Nephron progenitor cell (in vitro differentiated cells): Measurements from ENCODE around the gene MAGI2.

Experiments used
- DNase-seq: peaks from one replicate; pipeline ENCODE4 v3.0.0; 2021
- H3K27ac Mint-ChIP-seq: 2 replicates; pipeline ENCODE4 v1.8.0; 2021; ENCODE audit warnings: mild to moderate bottlenecking, moderate library complexity, mixed read lengths
- H3K27me3 Mint-ChIP-seq: 2 replicates; pipeline ENCODE4 v1.8.0; 2021; ENCODE audit warnings: mild to moderate bottlenecking, low read depth, mixed read lengths; ENCODE audit not compliant: poor library complexity
- H3K36me3 Mint-ChIP-seq: 2 replicates; pipeline ENCODE4 v1.8.0; 2021; ENCODE audit warnings: low read depth, mixed read lengths
- H3K4me1 Mint-ChIP-seq: 2 replicates; pipeline ENCODE4 v1.8.0; 2021; ENCODE audit warnings: mixed read lengths
- H3K4me3 Mint-ChIP-seq: 2 replicates; pipeline ENCODE4 v1.8.0; 2021; ENCODE audit warnings: mild to moderate bottlenecking, moderate library complexity, mixed read lengths
- H3K9me3 Mint-ChIP-seq: 2 replicates; pipeline ENCODE4 v1.8.0; 2021; ENCODE audit warnings: mild to moderate bottlenecking, moderate library complexity, mixed read lengths
- CTCF ChIP-seq: fragments of 200-600 bp; sonication (generic); IDR thresholded peaks from 2 replicates; pipeline ENCODE4 v1.5.0; 2021; ENCODE audit warnings: antibody characterized with exemption

The MAGI2 gene

GRCh38 chr7:79453558-79454360, at the start of gene MAGI2:
Gene MAGI2 (minus strand): TSS chr7:79453667. CDS start chr7:79453320, 347 bp downstream.
- Mint-ChIP-seq H3K9me3 (no peaks in the 10 kb centered on the region), H3K36me3 (peaks cover 10% of the 10 kb centered on the region), H3K27ac (peak within 1 kb of the TSS; percentile 75), H3K4me1 (peaks cover 38% of the 10 kb centered on the region), H3K4me3 (peak within 1 kb of the TSS; percentile 94), H3K27me3 (peaks cover 7% of the 10 kb centered on the region)
- TF ChIP-seq CTCF, result no peak
- DNase-seq, result peak; percentile 80

- H3K4me3 Mint-ChIP-seq, result no peak overlapping the region
- H3K27ac Mint-ChIP-seq, result no peak overlapping the region
- H3K9me3 Mint-ChIP-seq, result no peaks in the 10 kb centered on the region
- no peaks in the 10 kb centered on the region for H3K36me3 Mint-ChIP-seq
- peaks cover 22% of the 10 kb centered on the region for H3K4me1 Mint-ChIP-seq
- H3K27me3 Mint-ChIP-seq, result no peaks in the 10 kb centered on the region
- TF ChIP-seq CTCF, result peak; percentile 19
- no peak for DNase-seq
Measured at GRCh38 chr7:79502151-79502550, 48.7 kb upstream of the MAGI2 start.

GRCh38 chr7:79500759-79501158, 47.3 kb upstream of the MAGI2 start:
- no peaks in the 10 kb centered on the region for H3K36me3 Mint-ChIP-seq
- no peaks in the 10 kb centered on the region for H3K27me3 Mint-ChIP-seq
- no peak overlapping the region for H3K4me3 Mint-ChIP-seq
- peaks cover 11% of the 10 kb centered on the region for H3K4me1 Mint-ChIP-seq
- H3K27ac Mint-ChIP-seq, result no peak overlapping the region
- no peak for TF ChIP-seq CTCF
- no peaks in the 10 kb centered on the region for H3K9me3 Mint-ChIP-seq
- DNase-seq, result no peak

GRCh38 chr7:79497728-79498127, 44.3 kb upstream of the MAGI2 start:
- no peak for TF ChIP-seq CTCF
- Mint-ChIP-seq H3K27ac (no peak overlapping the region), H3K36me3 (no peaks in the 10 kb centered on the region), H3K27me3 (no peaks in the 10 kb centered on the region), H3K4me3 (no peak overlapping the region), H3K4me1 (no peaks in the 10 kb centered on the region), H3K9me3 (no peaks in the 10 kb centered on the region)
- DNase-seq, result no peak

GRCh38 chr7:79495544-79496272, 42.2 kb upstream of the MAGI2 start:
- H3K27me3 Mint-ChIP-seq, result no peaks in the 10 kb centered on the region
- H3K4me1 Mint-ChIP-seq, result no peaks in the 10 kb centered on the region
- DNase-seq, result no peak
- no peak overlapping the region for H3K4me3 Mint-ChIP-seq
- H3K27ac Mint-ChIP-seq, result no peak overlapping the region
- H3K9me3 Mint-ChIP-seq, result no peaks in the 10 kb centered on the region
- no peak for TF ChIP-seq CTCF
- H3K36me3 Mint-ChIP-seq, result no peaks in the 10 kb centered on the region
